Melanocyte of skin (primary cell): Measurements from ENCODE around the gene NBEAL2. TPM values are rescaled to one million over a fixed set of nuclear protein-coding genes. Genes with fewer than 3 reads are reported as not detected.

Experiments
- small RNA-seq, 2 donors: library from RNA; depleted of rRNA; stranded (forward); fragments of <200 nt; gene quantifications; one replicate each; pipeline ENCODE3, GENCODE V24; 2012
- total RNA-seq, 2 donors: library from RNA; depleted of rRNA; stranded (reverse); fragments of >200 nt; gene quantifications; 2 replicates each; pipeline ENCODE4 v1.2.3, GENCODE V29; 2012

Gene NBEAL2, protein sequence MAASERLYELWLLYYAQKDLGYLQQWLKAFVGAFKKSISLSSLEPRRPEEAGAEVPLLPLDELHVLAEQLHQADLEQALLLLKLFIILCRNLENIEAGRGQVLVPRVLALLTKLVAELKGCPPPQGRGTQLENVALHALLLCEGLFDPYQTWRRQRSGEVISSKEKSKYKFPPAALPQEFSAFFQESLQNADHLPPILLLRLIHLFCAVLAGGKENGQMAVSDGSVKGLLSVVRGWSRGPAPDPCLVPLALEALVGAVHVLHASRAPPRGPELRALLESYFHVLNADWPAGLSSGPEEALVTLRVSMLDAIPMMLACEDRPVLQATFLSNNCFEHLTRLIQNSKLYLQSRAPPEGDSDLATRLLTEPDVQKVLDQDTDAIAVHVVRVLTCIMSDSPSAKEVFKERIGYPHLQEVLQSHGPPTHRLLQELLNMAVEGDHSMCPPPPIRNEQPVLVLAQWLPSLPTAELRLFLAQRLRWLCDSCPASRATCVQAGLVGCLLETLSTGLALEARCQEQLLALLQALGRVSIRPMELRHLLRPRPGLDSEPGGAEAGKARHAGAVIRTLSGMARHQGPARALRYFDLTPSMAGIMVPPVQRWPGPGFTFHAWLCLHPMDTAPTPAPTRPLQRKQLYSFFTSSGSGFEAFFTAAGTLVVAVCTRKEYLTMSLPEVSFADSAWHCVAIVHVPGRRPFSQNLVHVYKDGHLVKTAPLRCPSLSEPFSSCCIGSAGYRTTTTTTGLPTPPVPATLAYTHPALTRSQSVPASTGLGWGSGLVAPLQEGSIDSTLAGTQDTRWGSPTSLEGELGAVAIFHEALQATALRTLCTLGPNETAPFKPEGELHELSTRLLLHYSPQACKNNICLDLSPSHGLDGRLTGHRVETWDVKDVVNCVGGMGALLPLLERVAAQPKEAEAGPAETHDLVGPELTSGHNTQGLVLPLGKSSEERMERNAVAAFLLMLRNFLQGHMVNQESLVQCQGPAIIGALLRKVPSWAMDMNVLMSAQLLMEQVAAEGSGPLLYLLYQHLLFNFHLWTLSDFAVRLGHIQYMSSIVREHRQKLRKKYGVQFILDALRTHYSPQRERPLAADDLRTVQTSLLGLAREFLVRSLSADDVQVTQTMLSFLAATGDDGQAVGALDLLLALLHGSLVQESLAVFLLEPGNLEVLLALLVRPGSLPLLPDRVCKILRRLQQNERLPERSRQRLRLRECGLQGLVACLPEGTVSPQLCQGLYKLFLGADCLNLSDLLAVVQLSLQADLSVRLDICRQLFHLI (N-terminal part only)
- 1 to 10 TPM; 4.5 to 6.3 TPM for total RNA-seq

GRCh38 chr3:46978985-46979944, at the start of gene NBEAL2:
TSS of gene NBEAL2 (plus strand) at chr3:46979666. CDS start at chr3:46979862, 196 bp downstream.

GRCh38 chr3:46976326-46977190, 2.9 kb upstream of the NBEAL2 start, which contains the start of gene CCDC12:
TSS of gene CCDC12 (minus strand) at chr3:46976745. CDS start at chr3:46976732, 13 bp downstream.

Small RNA genes within 50 kb of the gene (small RNA-seq; reads per million reads assigned to genes)
- 0 reads per million in 2 donors for gene MRPL57P3

Other genes with a start within 250 kb of the NBEAL2 start
- not detected for gene MYL3, start 116.2 kb upstream of the NBEAL2 start, total RNA-seq
- gene PTH1R, start 101.9 kb upstream of the NBEAL2 start, total RNA-seq = under 1 TPM in 1 of 2 donors, not detected in 1; 0.33 TPM
- 10 to 100 TPM; 17.2 to 26.6 TPM for gene CCDC12, start 2.9 kb upstream of the NBEAL2 start, total RNA-seq
- 10 to 100 TPM; 25.0 to 27.5 TPM for gene SETD2, start 184.4 kb downstream of the NBEAL2 start, total RNA-seq